Mammary epithelial cell (primary cell): ENCODE data around the gene PMF1.

Source experiments
- CTCF ChIP-seq, 2 donors: IDR thresholded peaks in 1 of 2; conservative IDR thresholded peaks in 1 of 2; 2 replicates each; pipeline ENCODE4 v1.5.1; 2011 to 2012; ENCODE audit warnings: inconsistent platforms in 2 of 2, low read length in 2 of 2, mild to moderate bottlenecking in 2 of 2, control low read depth in 1 of 2, low read depth in 1 of 2; ENCODE audit not compliant: insufficient read depth in 1 of 2; ENCODE audit errors: extremely low read depth in 1 of 2
- EZH2 ChIP-seq: IDR thresholded peaks from 2 replicates; pipeline ENCODE4 v1.6.1; 2012; ENCODE audit warnings: low read length, inconsistent platforms, borderline replicate concordance

- TF ChIP-seq CTCF (conservative IDR thresholded peaks at IDR 0.05 in 1 of 2, IDR thresholded peaks at IDR 0.05 in 1 of 2; ENCODE audit: extremely low read depth in 1 of 2, insufficient read depth in 1 of 2, low read depth in 1 of 2, low read length in 2 of 2) (no peak), EZH2 (no peak)
Measured at GRCh38 chr1:156226782-156227181, 14.0 kb downstream of the PMF1 start.
